H9 (cell line): ENCODE results near the gene ITGB8. TPM values are rescaled to one million over a fixed set of nuclear protein-coding genes. Genes with fewer than 3 reads are reported as not detected.

ENCODE experiments used
- DNase-seq: peaks from one replicate; pipeline ENCODE4 v3.0.0-alpha.2; 2017
- H2AFZ ChIP-seq: one replicate; pipeline ENCODE4 v1.6.1; 2013; ENCODE audit warnings: mild to moderate bottlenecking, low read length, control low read depth, moderate library complexity
- H2AK5ac ChIP-seq: 2 replicates; pipeline ENCODE4 v1.6.1; 2013; ENCODE audit warnings: low read length, control low read depth, mixed read lengths; ENCODE audit not compliant: insufficient read length
- H2BK120ac ChIP-seq: one replicate; pipeline ENCODE4 v1.6.1; 2013; ENCODE audit warnings: low read depth, mild to moderate bottlenecking, low read length, control low read depth, inconsistent platforms; ENCODE audit not compliant: poor library complexity, severe bottlenecking
- H2BK12ac ChIP-seq: 2 replicates; pipeline ENCODE4 v1.6.1; 2013; ENCODE audit warnings: low read length, control low read depth, mixed read lengths, low read depth; ENCODE audit not compliant: insufficient read length
- H2BK15ac ChIP-seq: 2 replicates; pipeline ENCODE4 v1.6.1; 2013; ENCODE audit warnings: low read depth, low read length, control low read depth
- H2BK20ac ChIP-seq: one replicate; pipeline ENCODE4 v1.6.1; 2013; ENCODE audit warnings: low read depth, mild to moderate bottlenecking, low read length, control low read depth, inconsistent platforms; ENCODE audit not compliant: poor library complexity, severe bottlenecking
- H2BK5ac ChIP-seq: 2 replicates; pipeline ENCODE4 v1.6.1; 2013; ENCODE audit warnings: low read length, control low read depth, mixed read lengths; ENCODE audit not compliant: insufficient read length
- H3K14ac ChIP-seq: 2 replicates; pipeline ENCODE4 v1.6.1; 2013; ENCODE audit warnings: low read length, control low read depth; ENCODE audit not compliant: insufficient read depth
- H3K18ac ChIP-seq: 2 replicates; pipeline ENCODE4 v1.6.1; 2013; ENCODE audit warnings: low read depth, mild to moderate bottlenecking, mixed read lengths, low read length, control low read depth; ENCODE audit not compliant: insufficient read length
- H3K23ac ChIP-seq: 2 replicates; pipeline ENCODE4 v1.6.1; 2013; ENCODE audit warnings: low read length, control low read depth, mixed read lengths, low read depth; ENCODE audit not compliant: insufficient read length
- H3K23me2 ChIP-seq: 2 replicates; pipeline ENCODE4 v1.6.1; 2013; ENCODE audit warnings: low read depth, mild to moderate bottlenecking, mixed read lengths, low read length, control low read depth; ENCODE audit not compliant: insufficient read length, poor library complexity, severe bottlenecking
- H3K27ac ChIP-seq: 2 replicates; pipeline ENCODE4 v1.5.1; 2013; ENCODE audit warnings: low read length, control low read depth, mixed read lengths, low read depth; ENCODE audit not compliant: insufficient read length
- H3K27me3 ChIP-seq: 2 replicates; pipeline ENCODE4 v1.6.1; 2013; ENCODE audit warnings: low read length, control low read depth, inconsistent platforms; ENCODE audit not compliant: insufficient read depth
- H3K4ac ChIP-seq: 2 replicates; pipeline ENCODE4 v1.6.1; 2013; ENCODE audit warnings: low read depth, mild to moderate bottlenecking, control low read depth, inconsistent platforms, low read length, moderate library complexity
- H3K4me1 ChIP-seq: 2 replicates; pipeline ENCODE4 v1.6.1; 2013; ENCODE audit warnings: low read length, control low read depth, inconsistent platforms; ENCODE audit not compliant: insufficient read depth
- H3K4me2 ChIP-seq: 2 replicates; pipeline ENCODE4 v1.6.1; 2013; ENCODE audit warnings: low read length, control low read depth, mixed read lengths; ENCODE audit not compliant: insufficient read length, insufficient read depth
- H3K56ac ChIP-seq: 2 replicates; pipeline ENCODE4 v1.6.1; 2013; ENCODE audit warnings: low read depth, mild to moderate bottlenecking, mixed read lengths, low read length, control low read depth; ENCODE audit not compliant: insufficient read length
- H3K79me1 ChIP-seq: 2 replicates; pipeline ENCODE4 v1.6.1; 2013; ENCODE audit warnings: low read depth, mild to moderate bottlenecking, moderate library complexity, low read length, control low read depth, inconsistent platforms; ENCODE audit not compliant: insufficient read depth, poor library complexity, severe bottlenecking
- H3K79me2 ChIP-seq: 2 replicates; pipeline ENCODE4 v1.6.1; 2013; ENCODE audit warnings: low read length, control low read depth, inconsistent platforms; ENCODE audit not compliant: insufficient read depth
- H3K9ac ChIP-seq: 2 replicates; pipeline ENCODE4 v1.6.1; 2013; ENCODE audit warnings: low read length, control low read depth, mixed read lengths; ENCODE audit not compliant: insufficient read length; ENCODE audit errors: extremely low read depth
- H3K9me3 ChIP-seq: one replicate; pipeline ENCODE4 v1.6.1; 2013; ENCODE audit warnings: low read depth, low read length, inconsistent platforms; ENCODE audit not compliant: control insufficient read depth
- H3T11ph ChIP-seq: one replicate; pipeline ENCODE4 v1.6.1; 2013; ENCODE audit warnings: mild to moderate bottlenecking, low read length, control low read depth, inconsistent platforms
- H4K20me1 ChIP-seq: one replicate; pipeline ENCODE4 v1.6.1; 2013; ENCODE audit not compliant: control insufficient read depth, insufficient read length, insufficient read depth
- H4K5ac ChIP-seq: 2 replicates; pipeline ENCODE4 v1.6.1; 2013; ENCODE audit warnings: low read depth, mild to moderate bottlenecking, mixed read lengths, low read length, control low read depth; ENCODE audit not compliant: insufficient read length
- H4K8ac ChIP-seq: replicated peaks from 2 replicates; pipeline ENCODE4 v1.6.1; 2013; ENCODE audit warnings: low read length, control low read depth, mixed read lengths, low read depth; ENCODE audit not compliant: insufficient read length
- H4K91ac ChIP-seq: 2 replicates; pipeline ENCODE4 v1.6.1; 2013; ENCODE audit warnings: low read depth, mild to moderate bottlenecking, moderate library complexity, mixed read lengths, low read length, control low read depth; ENCODE audit not compliant: insufficient read length
- H3K27ac Mint-ChIP-seq, 3 experiments: 2 replicates in 2 of 3; 3 replicates in 1 of 3; pipeline ENCODE4 v1.8.0; 2020 to 2021; ENCODE audit warnings: mixed read lengths in 3 of 3, mild to moderate bottlenecking in 1 of 3, moderate library complexity in 1 of 3
- H3K27me3 Mint-ChIP-seq: 2 replicates; pipeline ENCODE4 v1.8.0; 2021; ENCODE audit warnings: low read depth, mild to moderate bottlenecking, moderate library complexity, mixed read lengths
- H3K36me3 Mint-ChIP-seq, 3 experiments: 2 replicates in 2 of 3; 3 replicates in 1 of 3; pipeline ENCODE4 v1.8.0; 2020 to 2021; ENCODE audit warnings: low read depth in 3 of 3, mixed read lengths in 3 of 3; ENCODE audit not compliant: insufficient read depth in 1 of 3
- H3K4me1 Mint-ChIP-seq, 2 experiments: 2 replicates each; pipeline ENCODE4 v1.8.0; 2020; ENCODE audit warnings: mixed read lengths in 2 of 2
- H3K4me3 Mint-ChIP-seq, 2 experiments: 2 replicates in 1 of 2; 3 replicates in 1 of 2; pipeline ENCODE4 v1.8.0; 2020 to 2021; ENCODE audit warnings: mild to moderate bottlenecking in 2 of 2, mixed read lengths in 2 of 2, moderate library complexity in 1 of 2
- H3K9me3 Mint-ChIP-seq, 2 experiments: 2 replicates in 1 of 2; 3 replicates in 1 of 2; pipeline ENCODE4 v1.8.0; 2020; ENCODE audit warnings: mild to moderate bottlenecking in 2 of 2, mixed read lengths in 2 of 2, moderate library complexity in 1 of 2
- WGBS: extraction: QIAGEN DNeasy Blood & Tissue Kit; methylation state at CpG from one replicate; pipeline ENCODE4 v1.1.7; 2013; ENCODE audit warnings: missing lambda C conversion rate, low lambda C conversion rate, mixed read lengths; ENCODE audit not compliant: insufficient read length; ENCODE audit errors: extremely low coverage; 5-methylcytosine and 5-hydroxymethylcytosine counted together
- total RNA-seq: library from RNA; stranded (reverse); gene quantifications from 2 replicates; pipeline ENCODE4 v1.2.1, GENCODE V29; 2021
- TF ChIP-seq, protein P1 (sequence below): fragments of 200-600 bp; sonication (generic); conservative IDR thresholded peaks from 3 replicates; pipeline ENCODE4 v1.8.0; 2021; ENCODE audit warnings: antibody characterized with exemption, mild to moderate bottlenecking

Gene ITGB8
- total RNA-seq, 1 experiment from 2014 or later, result 7.6 TPM

DNA sequence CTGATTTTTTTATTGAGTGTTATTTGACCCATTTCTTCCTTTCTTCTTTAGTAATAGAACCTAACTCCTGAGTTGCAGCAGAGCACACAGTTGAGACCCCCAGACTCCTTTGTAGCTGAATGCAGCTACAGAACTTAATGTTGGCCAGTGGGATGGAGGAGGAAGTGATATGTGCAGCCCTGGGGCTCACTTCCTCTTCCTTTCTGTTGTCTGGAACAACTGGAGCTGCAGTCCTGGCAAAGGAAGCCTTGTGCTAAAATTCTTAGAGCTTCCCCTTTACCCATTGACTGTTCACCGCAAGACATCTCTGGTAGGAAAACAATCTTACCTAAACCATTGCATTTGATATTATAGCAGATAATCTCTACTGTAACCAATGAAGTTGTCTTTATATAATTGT lies 86.6 kb downstream of the ITGB8 start:
- H2BK15ac ChIP-seq, result no peak overlapping the region
- H3K18ac ChIP-seq, result no peak overlapping the region
- no peaks in the 10 kb centered on the region for H3K79me1 ChIP-seq
- Mint-ChIP-seq H3K4me1 (no peaks in the 10 kb centered on the region), H3K27me3 (no peaks in the 10 kb centered on the region), H3K4me3 (no peak overlapping the region), H3K27ac (no peak overlapping the region), H3K36me3 (peaks cover 0 to 5% (median 0%) of the 10 kb centered on the region in 3 experiments; a peak in 2 of 7 replicates), H3K9me3 (no peaks in the 10 kb centered on the region; a peak in 1 of 5 replicates)
- H3K4me1 ChIP-seq, result no peaks in the 10 kb centered on the region
- WGBS, result no CpG with 5 or more reads among the region's 1 CpG
- no peak overlapping the region for H3K23ac ChIP-seq
- TF ChIP-seq, protein P1, sequence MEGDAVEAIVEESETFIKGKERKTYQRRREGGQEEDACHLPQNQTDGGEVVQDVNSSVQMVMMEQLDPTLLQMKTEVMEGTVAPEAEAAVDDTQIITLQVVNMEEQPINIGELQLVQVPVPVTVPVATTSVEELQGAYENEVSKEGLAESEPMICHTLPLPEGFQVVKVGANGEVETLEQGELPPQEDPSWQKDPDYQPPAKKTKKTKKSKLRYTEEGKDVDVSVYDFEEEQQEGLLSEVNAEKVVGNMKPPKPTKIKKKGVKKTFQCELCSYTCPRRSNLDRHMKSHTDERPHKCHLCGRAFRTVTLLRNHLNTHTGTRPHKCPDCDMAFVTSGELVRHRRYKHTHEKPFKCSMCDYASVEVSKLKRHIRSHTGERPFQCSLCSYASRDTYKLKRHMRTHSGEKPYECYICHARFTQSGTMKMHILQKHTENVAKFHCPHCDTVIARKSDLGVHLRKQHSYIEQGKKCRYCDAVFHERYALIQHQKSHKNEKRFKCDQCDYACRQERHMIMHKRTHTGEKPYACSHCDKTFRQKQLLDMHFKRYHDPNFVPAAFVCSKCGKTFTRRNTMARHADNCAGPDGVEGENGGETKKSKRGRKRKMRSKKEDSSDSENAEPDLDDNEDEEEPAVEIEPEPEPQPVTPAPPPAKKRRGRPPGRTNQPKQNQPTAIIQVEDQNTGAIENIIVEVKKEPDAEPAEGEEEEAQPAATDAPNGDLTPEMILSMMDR, result no peak
- no peak for DNase-seq
- no peak overlapping the region for H3K4ac ChIP-seq
- H3K56ac ChIP-seq, result no peak overlapping the region
- H2BK12ac ChIP-seq, result no peak overlapping the region
- no peak overlapping the region for H2BK120ac ChIP-seq
- no peak overlapping the region for H4K8ac ChIP-seq
- no peak overlapping the region for H4K91ac ChIP-seq
- H3T11ph ChIP-seq, result no peak overlapping the region
- no peak overlapping the region for H3K9ac ChIP-seq
- H2BK20ac ChIP-seq, result no peak overlapping the region
- H3K79me2 ChIP-seq, result no peaks in the 10 kb centered on the region
- no peaks in the 10 kb centered on the region for H4K20me1 ChIP-seq
- H4K5ac ChIP-seq, result no peak overlapping the region
- H2AK5ac ChIP-seq, result no peak overlapping the region
- H3K9me3 ChIP-seq, result no peaks in the 10 kb centered on the region
- H3K4me2 ChIP-seq, result no peak overlapping the region
- no peak overlapping the region for H3K27ac ChIP-seq
- H2AFZ ChIP-seq, result no peak overlapping the region
- no peak overlapping the region for H2BK5ac ChIP-seq
- no peaks in the 10 kb centered on the region for H3K27me3 ChIP-seq
- H3K23me2 ChIP-seq, result no peaks in the 10 kb centered on the region
- no peak overlapping the region for H3K14ac ChIP-seq
